Measurements from ENCODE around the gene DCBLD2. TPM values are rescaled to one million over a fixed set of nuclear protein-coding genes. Genes with fewer than 3 reads are reported as not detected.

The DCBLD2 gene
- polyA plus RNA-seq, 3 donors = 0.17 to 1.1 (median 0.45) TPM

DNA sequence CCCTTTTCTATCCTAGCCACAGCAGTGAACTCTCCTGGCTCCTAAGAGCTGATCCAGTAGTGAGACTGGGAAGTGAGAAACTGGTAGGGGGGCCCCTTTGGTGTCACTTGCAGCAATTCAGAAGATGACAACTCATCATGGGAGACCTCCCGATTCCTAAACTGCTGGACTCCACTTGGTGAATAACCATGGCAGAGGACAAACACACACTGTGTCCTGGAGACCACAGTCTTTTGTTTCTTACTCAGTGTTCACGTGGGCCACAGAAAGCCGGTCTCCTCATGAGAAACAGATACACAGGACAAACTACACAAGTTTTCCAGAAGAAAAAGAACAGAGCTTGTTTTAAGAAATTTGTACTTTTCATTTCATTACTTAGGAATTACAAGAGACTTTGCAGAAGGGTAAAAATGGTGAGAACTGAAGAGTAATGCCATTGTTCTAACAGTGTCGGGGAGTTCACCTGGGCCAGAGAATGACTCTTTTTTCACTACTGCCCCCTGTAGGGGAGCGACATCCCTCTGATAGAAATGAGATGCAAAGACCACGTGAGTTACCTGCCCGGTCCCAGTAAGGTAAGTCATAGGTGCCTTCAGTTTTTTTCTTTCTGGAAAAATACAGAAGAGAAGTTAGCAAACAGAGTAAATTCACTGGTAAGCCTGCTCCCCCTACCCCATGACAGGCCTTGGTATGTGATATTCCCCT, 100.3 kb downstream of the DCBLD2 start:
- Mint-ChIP-seq H3K27ac (no peak overlapping the region), H3K4me1 (no peaks in the 10 kb centered on the region)
- intact Hi-C loops (cut with micrococcal nuclease) = no loop called here

DNA sequence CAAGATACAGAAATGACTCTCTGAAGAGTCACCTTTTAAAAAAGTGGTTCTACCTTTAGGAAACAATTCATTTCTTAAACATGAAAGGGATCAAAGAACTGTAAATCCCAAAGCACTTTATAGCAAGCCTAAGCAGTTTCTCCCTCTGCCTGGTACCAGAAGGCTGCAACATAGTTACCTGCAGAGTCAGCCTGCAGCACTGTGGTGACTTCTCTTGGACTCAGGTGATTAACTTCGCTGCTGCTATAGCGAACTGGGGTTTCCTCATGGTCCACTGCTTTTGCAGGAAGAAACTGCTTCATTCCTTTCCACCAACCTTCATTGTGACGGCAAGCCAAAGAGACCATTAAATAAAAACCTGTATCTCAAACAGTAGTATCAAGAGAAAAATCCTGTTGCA, 101.1 kb downstream of the DCBLD2 start:
- Histone ChIP-seq H3K9me3 (replicated peaks in 1 of 2; ENCODE audit: control insufficient read depth in 1 of 2, insufficient read depth in 1 of 2, low read length in 2 of 2) (no peaks in the 10 kb centered on the region), H3K9ac (ENCODE audit: insufficient read depth, low read length, poor library complexity, severe bottlenecking) (no peak overlapping the region), H2AFZ (ENCODE audit: insufficient read depth, low read depth, low read length, poor library complexity, severe bottlenecking) (no peak overlapping the region), H3K4me2 (replicated peaks; ENCODE audit: extremely low read depth, low read length, poor library complexity, severe bottlenecking) (no peak overlapping the region), H4K20me1 (ENCODE audit: insufficient read depth, low read length) (no peaks in the 10 kb centered on the region), H3K36me3 (replicated peaks in 1 of 2; ENCODE audit: control insufficient read depth in 1 of 2, insufficient read depth in 2 of 2, low read length in 2 of 2) (peaks cover 4 to 11% of the 10 kb centered on the region in 2 donors), H3K4me3 (replicated peaks in 1 of 3; ENCODE audit: low read depth in 2 of 3, low read length in 3 of 3) (no peak overlapping the region), H3K27me3 (ENCODE audit: control insufficient read depth in 2 of 2, insufficient read depth in 2 of 2, low read length in 2 of 2) (no peaks in the 10 kb centered on the region), H3K4me1 (ENCODE audit: control insufficient read depth in 1 of 2, insufficient read depth in 2 of 2, low read length in 2 of 2) (no peaks in the 10 kb centered on the region), H3K79me2 (ENCODE audit: insufficient read depth, low read length) (no peaks in the 10 kb centered on the region), H3K27ac (ENCODE audit: low read depth in 1 of 2, low read length in 2 of 2) (no peak overlapping the region)
- Mint-ChIP-seq H3K4me3 (no peak overlapping the region), H3K27ac (peak overlapping the region in 1 of 7 donors; percentile 2), H3K27me3 (ENCODE audit: low read depth in 3 of 3) (peaks cover 0 to 2% (median 0%) of the 10 kb centered on the region in 3 donors), H3K4me1 (no peaks in the 10 kb centered on the region), H3K36me3 (peaks cover 8 to 16% of the 10 kb centered on the region in 2 donors), H3K9me3 (peaks cover 0 to 3% (median 0%) of the 10 kb centered on the region in 7 donors)
- no peak for DNase-seq
- intact Hi-C loops (cut with micrococcal nuclease) = no loop called here
- TF ChIP-seq, protein P1, sequence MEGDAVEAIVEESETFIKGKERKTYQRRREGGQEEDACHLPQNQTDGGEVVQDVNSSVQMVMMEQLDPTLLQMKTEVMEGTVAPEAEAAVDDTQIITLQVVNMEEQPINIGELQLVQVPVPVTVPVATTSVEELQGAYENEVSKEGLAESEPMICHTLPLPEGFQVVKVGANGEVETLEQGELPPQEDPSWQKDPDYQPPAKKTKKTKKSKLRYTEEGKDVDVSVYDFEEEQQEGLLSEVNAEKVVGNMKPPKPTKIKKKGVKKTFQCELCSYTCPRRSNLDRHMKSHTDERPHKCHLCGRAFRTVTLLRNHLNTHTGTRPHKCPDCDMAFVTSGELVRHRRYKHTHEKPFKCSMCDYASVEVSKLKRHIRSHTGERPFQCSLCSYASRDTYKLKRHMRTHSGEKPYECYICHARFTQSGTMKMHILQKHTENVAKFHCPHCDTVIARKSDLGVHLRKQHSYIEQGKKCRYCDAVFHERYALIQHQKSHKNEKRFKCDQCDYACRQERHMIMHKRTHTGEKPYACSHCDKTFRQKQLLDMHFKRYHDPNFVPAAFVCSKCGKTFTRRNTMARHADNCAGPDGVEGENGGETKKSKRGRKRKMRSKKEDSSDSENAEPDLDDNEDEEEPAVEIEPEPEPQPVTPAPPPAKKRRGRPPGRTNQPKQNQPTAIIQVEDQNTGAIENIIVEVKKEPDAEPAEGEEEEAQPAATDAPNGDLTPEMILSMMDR (IDR thresholded peaks at IDR 0.05) = no peak
- 100% methylated on average over 1 of the region's 3 CpGs for WGBS (ENCODE audit: insufficient coverage)

More for the DNA sequence above, 100.3 kb downstream of the DCBLD2 start:
- Histone ChIP-seq H3K4me2 (replicated peaks; ENCODE audit: extremely low read depth, low read length, poor library complexity, severe bottlenecking) (no peak overlapping the region), H3K27me3 (ENCODE audit: control insufficient read depth in 2 of 2, insufficient read depth in 2 of 2, low read length in 2 of 2) (no peaks in the 10 kb centered on the region), H3K4me3 (replicated peaks in 1 of 3; ENCODE audit: low read depth in 2 of 3, low read length in 3 of 3) (no peak overlapping the region), H3K4me1 (ENCODE audit: control insufficient read depth in 1 of 2, insufficient read depth in 2 of 2, low read length in 2 of 2) (no peaks in the 10 kb centered on the region), H3K9me3 (replicated peaks in 1 of 2; ENCODE audit: control insufficient read depth in 1 of 2, insufficient read depth in 1 of 2, low read length in 2 of 2) (no peaks in the 10 kb centered on the region), H3K36me3 (replicated peaks in 1 of 2; ENCODE audit: control insufficient read depth in 1 of 2, insufficient read depth in 2 of 2, low read length in 2 of 2) (peaks cover 0 to 3% of the 10 kb centered on the region in 2 donors), H3K9ac (ENCODE audit: insufficient read depth, low read length, poor library complexity, severe bottlenecking) (no peak overlapping the region), H3K27ac (ENCODE audit: low read depth in 1 of 2, low read length in 2 of 2) (no peak overlapping the region), H2AFZ (ENCODE audit: insufficient read depth, low read depth, low read length, poor library complexity, severe bottlenecking) (no peak overlapping the region), H4K20me1 (ENCODE audit: insufficient read depth, low read length) (no peaks in the 10 kb centered on the region), H3K79me2 (ENCODE audit: insufficient read depth, low read length) (no peaks in the 10 kb centered on the region)
- Mint-ChIP-seq H3K27me3 (ENCODE audit: low read depth in 3 of 3) (peaks cover 0 to 2% (median 0%) of the 10 kb centered on the region in 3 donors), H3K36me3 (peaks cover under 1 to 10% of the 10 kb centered on the region in 2 donors), H3K4me3 (no peak overlapping the region), H3K9me3 (peaks cover 0 to 3% (median 0%) of the 10 kb centered on the region in 7 donors)
- TF ChIP-seq, protein P1 (IDR thresholded peaks at IDR 0.05) = no peak
- WGBS (ENCODE audit: insufficient coverage) = 29% methylated on average over 1 of the region's 7 CpGs
- no peak for DNase-seq

All from CD14-positive monocyte (primary cell).